Measurements from ENCODE around the gene LIMA1.

LIMA1 gene

GRCh38 chr12:50188875-50189575, 94.3 kb downstream of the LIMA1 start:
- no peak overlapping the region for H3K9ac ChIP-seq (ENCODE audit: low read depth, low read length)
- H3K4me3 ChIP-seq (ENCODE audit: low read depth in 1 of 2, low read length in 2 of 2), result no peak overlapping the region
- no peaks in the 10 kb centered on the region for H3K79me2 ChIP-seq (ENCODE audit: insufficient read depth, low read length)
- H3K9me3 ChIP-seq (ENCODE audit: insufficient read depth, low read length, severe bottlenecking), result no peaks in the 10 kb centered on the region
- no peaks in the 10 kb centered on the region for H3K27me3 ChIP-seq (ENCODE audit: insufficient read depth, low read length, poor library complexity)
- TF ChIP-seq EZH2 (IDR thresholded peaks at IDR 0.05; ENCODE audit: borderline replicate concordance, low read depth, low read length, severe bottlenecking), result no peak
- no peak for TF ChIP-seq CTCF (IDR thresholded peaks at IDR 0.05; ENCODE audit: borderline replicate concordance, extremely low read depth, low read length, poor library complexity, severe bottlenecking)
- H3K27ac ChIP-seq (ENCODE audit: low read length), result no peak overlapping the region
- ATAC-seq (ENCODE audit: insufficient read depth, low read depth), result no peak
- no peak overlapping the region for H3K4me2 ChIP-seq (ENCODE audit: insufficient read depth, low read length)
- no peaks in the 10 kb centered on the region for H4K20me1 ChIP-seq (ENCODE audit: insufficient read depth, low read length)
- DNase-seq, result no peak
- peaks cover 16% of the 10 kb centered on the region; the same call in 1 of the 2 replicates for H3K36me3 ChIP-seq (ENCODE audit: insufficient read depth, low read length)
- no peaks in the 10 kb centered on the region for H3K4me1 ChIP-seq (ENCODE audit: insufficient read depth, low read length)
- no peak overlapping the region for H2AFZ ChIP-seq (ENCODE audit: low read depth, low read length)

- Histone ChIP-seq H3K27me3 (ENCODE audit: insufficient read depth, low read length, poor library complexity) (no peaks in the 10 kb centered on the region), H3K9me3 (ENCODE audit: insufficient read depth, low read length, severe bottlenecking) (no peaks in the 10 kb centered on the region), H2AFZ (ENCODE audit: low read depth, low read length) (no peak overlapping the region), H3K4me1 (ENCODE audit: insufficient read depth, low read length) (no peaks in the 10 kb centered on the region), H3K79me2 (ENCODE audit: insufficient read depth, low read length) (no peaks in the 10 kb centered on the region), H4K20me1 (ENCODE audit: insufficient read depth, low read length) (no peaks in the 10 kb centered on the region), H3K4me2 (ENCODE audit: insufficient read depth, low read length) (no peak overlapping the region), H3K27ac (ENCODE audit: low read length) (no peak overlapping the region), H3K4me3 (ENCODE audit: low read depth in 1 of 2, low read length in 2 of 2) (no peak overlapping the region), H3K36me3 (ENCODE audit: insufficient read depth, low read length) (peaks cover 16% of the 10 kb centered on the region; the same call in 1 of the 2 replicates), H3K9ac (ENCODE audit: low read depth, low read length) (no peak overlapping the region)
- DNase-seq, result no peak
- no peak for ATAC-seq (ENCODE audit: insufficient read depth, low read depth)
- TF ChIP-seq EZH2 (IDR thresholded peaks at IDR 0.05; ENCODE audit: borderline replicate concordance, low read depth, low read length, severe bottlenecking) (no peak), CTCF (IDR thresholded peaks at IDR 0.05; ENCODE audit: borderline replicate concordance, extremely low read depth, low read length, poor library complexity, severe bottlenecking) (no peak)
Measured at GRCh38 chr12:50188241-50188781, 95.0 kb downstream of the LIMA1 start.

GRCh38 chr12:50187084-50187900, 96.0 kb downstream of the LIMA1 start:
- Histone ChIP-seq H3K9me3 (ENCODE audit: insufficient read depth, low read length, severe bottlenecking) (no peaks in the 10 kb centered on the region), H3K79me2 (ENCODE audit: insufficient read depth, low read length) (no peaks in the 10 kb centered on the region), H3K4me3 (ENCODE audit: low read depth in 1 of 2, low read length in 2 of 2) (no peak overlapping the region), H3K4me1 (ENCODE audit: insufficient read depth, low read length) (no peaks in the 10 kb centered on the region), H4K20me1 (ENCODE audit: insufficient read depth, low read length) (no peaks in the 10 kb centered on the region), H3K9ac (ENCODE audit: low read depth, low read length) (no peak overlapping the region), H2AFZ (ENCODE audit: low read depth, low read length) (no peak overlapping the region), H3K4me2 (ENCODE audit: insufficient read depth, low read length) (no peak overlapping the region), H3K36me3 (ENCODE audit: insufficient read depth, low read length) (peaks cover 8% of the 10 kb centered on the region; the same call in 1 of the 2 replicates), H3K27me3 (ENCODE audit: insufficient read depth, low read length, poor library complexity) (no peaks in the 10 kb centered on the region), H3K27ac (ENCODE audit: low read length) (no peak overlapping the region)
- ATAC-seq (ENCODE audit: insufficient read depth, low read depth), result no peak
- DNase-seq, result no peak
- TF ChIP-seq CTCF (IDR thresholded peaks at IDR 0.05; ENCODE audit: borderline replicate concordance, extremely low read depth, low read length, poor library complexity, severe bottlenecking) (no peak), EZH2 (IDR thresholded peaks at IDR 0.05; ENCODE audit: borderline replicate concordance, low read depth, low read length, severe bottlenecking) (no peak)

All from DND-41 (cell line).